Upper lobe of right lung (tissue), 1 donor: ENCODE results near the gene LGR5. TPM values are rescaled to one million over a fixed set of nuclear protein-coding genes. Genes with fewer than 3 reads are reported as not detected.

ENCODE experiments used
- ATAC-seq: fragments of 200-7000 bp; cut with Tn5 transposase; one replicate; pipeline ENCODE4 v1.9.1; 2020; ENCODE audit warnings: mild to moderate bottlenecking, moderate library complexity
- DNase-seq: peaks from one replicate; pipeline ENCODE4 v3.0.0-alpha.2; 2020
- H3K27ac ChIP-seq: fragments of 200-600 bp; one replicate; pipeline ENCODE4 v1.8.0; 2022
- H3K27me3 ChIP-seq: fragments of 200-600 bp; one replicate; pipeline ENCODE4 v1.8.0; 2022; ENCODE audit warnings: mild to moderate bottlenecking
- H3K36me3 ChIP-seq: fragments of 200-600 bp; one replicate; pipeline ENCODE4 v1.8.0; 2022
- H3K4me1 ChIP-seq: fragments of 200-600 bp; one replicate; pipeline ENCODE4 v1.8.0; 2022
- H3K4me3 ChIP-seq: fragments of 200-600 bp; one replicate; pipeline ENCODE4 v1.8.0; 2022; ENCODE audit warnings: mild to moderate bottlenecking
- H3K9me3 ChIP-seq: fragments of 200-600 bp; one replicate; pipeline ENCODE4 v1.8.0; 2022
- intact Hi-C: fragments of 100-400 bp; cut with DNase I; formaldehyde crosslinking; loops from one replicate; pipeline ENCODE4 v1.11.0; 2022
- total RNA-seq: library from RNA; stranded (reverse); fragmentation: NEBNext Ultra II Directional; extraction: Animal tissue kit (Norgen Biotek cat#: 25700); gene quantifications from one replicate; pipeline ENCODE4 v1.2.1, GENCODE V29; 2021
- TF ChIP-seq, protein P1 (sequence below): fragments of 200-600 bp; IDR thresholded peaks from one replicate; pipeline ENCODE4 v1.8.0; 2022; ENCODE audit warnings: antibody characterized with exemption
- donor health status: DM: no; HTN: yes; CAD: no; lungs with severe emphysema.

The LGR5 gene
- total RNA-seq, 1 donor from 2014 or later, result 0.35 TPM

DNA sequence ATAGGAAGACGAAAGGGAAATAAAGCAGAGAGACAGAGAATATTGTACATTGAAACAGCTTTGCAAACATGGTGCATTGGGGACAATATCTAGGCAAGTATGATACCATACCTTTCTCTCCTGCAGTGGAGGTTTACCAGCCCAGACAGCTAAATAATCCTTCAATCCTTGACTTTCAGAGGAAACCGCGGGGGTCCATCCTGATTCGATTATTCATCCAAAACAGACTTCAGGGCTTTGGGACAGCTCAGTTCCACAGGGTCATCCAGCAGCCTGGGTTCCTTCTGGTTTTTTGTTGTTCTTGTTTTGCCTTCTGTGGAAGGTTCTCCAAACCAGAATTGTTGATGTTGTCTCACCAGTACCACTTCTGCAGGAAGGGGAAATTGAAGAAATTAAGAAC lies 81.5 kb downstream of the LGR5 start:
- Histone ChIP-seq H3K27me3 (peaks cover 4% of the 10 kb centered on the region), H3K4me3 (no peak overlapping the region), H3K4me1 (no peaks in the 10 kb centered on the region), H3K9me3 (no peaks in the 10 kb centered on the region), H3K27ac (no peak overlapping the region), H3K36me3 (no peaks in the 10 kb centered on the region)
- DNase-seq (no peak), ATAC-seq (no peak)
- TF ChIP-seq, protein P1, sequence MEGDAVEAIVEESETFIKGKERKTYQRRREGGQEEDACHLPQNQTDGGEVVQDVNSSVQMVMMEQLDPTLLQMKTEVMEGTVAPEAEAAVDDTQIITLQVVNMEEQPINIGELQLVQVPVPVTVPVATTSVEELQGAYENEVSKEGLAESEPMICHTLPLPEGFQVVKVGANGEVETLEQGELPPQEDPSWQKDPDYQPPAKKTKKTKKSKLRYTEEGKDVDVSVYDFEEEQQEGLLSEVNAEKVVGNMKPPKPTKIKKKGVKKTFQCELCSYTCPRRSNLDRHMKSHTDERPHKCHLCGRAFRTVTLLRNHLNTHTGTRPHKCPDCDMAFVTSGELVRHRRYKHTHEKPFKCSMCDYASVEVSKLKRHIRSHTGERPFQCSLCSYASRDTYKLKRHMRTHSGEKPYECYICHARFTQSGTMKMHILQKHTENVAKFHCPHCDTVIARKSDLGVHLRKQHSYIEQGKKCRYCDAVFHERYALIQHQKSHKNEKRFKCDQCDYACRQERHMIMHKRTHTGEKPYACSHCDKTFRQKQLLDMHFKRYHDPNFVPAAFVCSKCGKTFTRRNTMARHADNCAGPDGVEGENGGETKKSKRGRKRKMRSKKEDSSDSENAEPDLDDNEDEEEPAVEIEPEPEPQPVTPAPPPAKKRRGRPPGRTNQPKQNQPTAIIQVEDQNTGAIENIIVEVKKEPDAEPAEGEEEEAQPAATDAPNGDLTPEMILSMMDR, result no peak
- intact Hi-C loops, result no loop called here

DNA sequence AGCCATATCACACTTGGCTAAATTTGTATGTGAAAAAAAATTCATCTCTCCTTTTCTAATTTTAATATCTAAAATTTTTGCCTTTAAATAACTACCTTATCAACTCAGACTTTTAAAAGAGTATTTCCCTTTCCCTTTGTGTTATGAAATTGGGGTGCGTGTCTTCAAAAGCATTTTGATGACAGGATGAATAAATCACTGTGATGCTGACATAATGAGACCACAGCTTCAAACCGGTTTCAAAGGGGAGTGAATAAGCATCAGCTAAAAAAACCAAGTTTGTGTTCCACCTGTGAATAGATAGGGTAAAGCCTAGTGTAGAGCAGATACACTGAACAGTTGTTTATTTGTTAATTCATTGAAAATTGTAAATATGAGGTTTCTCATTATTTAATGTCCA lies 85.0 kb downstream of the LGR5 start:
- DNase-seq (no peak), ATAC-seq (no peak)
- Histone ChIP-seq H3K36me3 (no peaks in the 10 kb centered on the region), H3K27me3 (peaks cover 6% of the 10 kb centered on the region), H3K27ac (no peak overlapping the region), H3K4me1 (no peaks in the 10 kb centered on the region), H3K4me3 (no peak overlapping the region), H3K9me3 (no peaks in the 10 kb centered on the region)
- intact Hi-C loops, result no loop called here
- TF ChIP-seq, protein P1, result no peak

DNA sequence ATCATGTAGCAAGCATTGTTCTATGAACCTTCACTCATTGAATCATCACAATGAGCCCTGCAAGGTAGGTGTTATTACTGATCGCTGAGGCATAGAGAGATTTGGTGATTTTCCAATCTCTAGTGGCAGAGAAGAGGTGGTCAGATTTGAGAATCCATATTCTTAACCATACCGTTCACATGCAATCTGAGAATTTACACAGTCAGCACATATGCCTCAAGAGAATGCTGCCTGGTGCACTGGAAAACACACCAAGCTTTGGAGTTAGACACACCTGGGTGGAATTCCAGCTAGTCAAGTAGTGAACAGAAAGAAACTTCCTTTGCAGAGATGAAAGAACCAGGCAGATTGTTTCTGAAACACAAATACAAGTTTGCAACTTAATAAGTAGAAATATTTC lies 94.1 kb downstream of the LGR5 start:
- no peaks in the 10 kb centered on the region for H3K9me3 ChIP-seq
- H3K4me1 ChIP-seq, result no peaks in the 10 kb centered on the region
- no peak overlapping the region for H3K4me3 ChIP-seq
- DNase-seq, result no peak
- intact Hi-C loops, result no loop called here
- no peak for ATAC-seq
- no peaks in the 10 kb centered on the region for H3K36me3 ChIP-seq
- no peaks in the 10 kb centered on the region for H3K27me3 ChIP-seq
- no peak overlapping the region for H3K27ac ChIP-seq
- TF ChIP-seq, protein P1, result no peak

DNA sequence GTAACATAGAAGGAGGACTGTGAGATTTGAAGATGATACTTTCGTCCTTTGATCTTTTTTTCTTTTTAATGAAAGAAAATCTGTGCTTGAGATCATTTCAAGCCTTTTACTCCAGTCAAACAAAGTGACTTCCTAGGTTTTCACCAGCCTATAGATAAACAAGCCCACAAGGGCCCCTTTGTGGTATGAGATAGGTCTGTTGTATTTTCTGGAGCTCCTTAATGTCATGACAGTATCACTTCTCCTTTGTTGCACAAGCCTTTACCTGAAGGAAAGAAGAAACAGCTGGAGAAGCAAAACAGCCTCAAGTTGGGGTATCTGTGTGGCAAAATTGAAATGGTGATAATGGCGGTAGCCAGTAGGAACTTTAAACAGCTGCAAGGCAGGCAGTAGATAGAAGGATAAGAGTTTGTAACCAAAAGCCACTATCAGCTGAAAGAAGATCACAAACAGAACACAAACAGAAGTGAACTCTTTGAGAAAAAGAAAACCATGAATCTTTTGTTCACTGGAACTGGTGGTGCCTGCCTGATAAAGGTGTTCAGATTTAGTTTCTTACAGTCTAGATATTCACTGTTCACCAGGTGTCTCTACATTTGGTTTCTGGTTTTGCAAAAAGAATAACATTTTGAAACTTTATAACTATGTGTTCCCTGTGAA lies 96.8 kb downstream of the LGR5 start:
- no peaks in the 10 kb centered on the region for H3K27me3 ChIP-seq
- TF ChIP-seq, protein P1, result no peak
- intact Hi-C loops, result no loop called here
- H3K4me3 ChIP-seq, result no peak overlapping the region
- no peak overlapping the region for H3K27ac ChIP-seq
- no peaks in the 10 kb centered on the region for H3K9me3 ChIP-seq
- DNase-seq (no peak), ATAC-seq (no peak)
- H3K4me1 ChIP-seq, result no peaks in the 10 kb centered on the region
- H3K36me3 ChIP-seq, result no peaks in the 10 kb centered on the region

DNA sequence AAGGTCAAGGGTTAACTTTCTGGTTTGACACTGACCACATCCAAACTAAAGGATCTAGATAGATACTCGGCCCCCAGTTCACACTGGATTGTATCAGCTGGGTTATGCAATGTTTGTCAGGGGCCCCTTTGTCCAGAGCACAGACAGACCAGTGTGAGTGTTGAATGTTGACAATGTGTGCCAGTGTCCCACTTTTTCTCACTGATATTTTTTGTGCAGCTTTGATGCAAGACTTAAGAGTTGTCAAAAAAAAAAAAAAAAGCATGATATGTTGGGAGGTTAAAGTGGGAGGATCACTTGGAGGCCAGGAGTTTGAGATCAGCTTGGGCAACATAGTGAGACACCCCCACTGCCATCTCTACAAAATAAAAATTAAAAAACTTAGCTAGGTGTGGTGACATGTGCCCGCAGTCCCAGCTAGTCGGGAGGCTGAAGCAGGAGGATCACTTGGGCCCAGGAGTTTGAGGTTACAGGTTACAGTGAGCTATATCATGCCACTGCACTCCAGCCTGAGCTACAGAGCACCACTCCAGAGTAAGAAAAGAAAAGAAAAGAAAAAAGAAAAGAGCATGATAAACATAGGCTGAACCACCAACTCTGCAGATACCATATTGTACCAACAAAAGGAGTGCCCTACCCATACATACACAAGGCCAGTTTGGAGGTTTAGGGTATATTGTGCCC lies 97.5 kb downstream of the LGR5 start:
- no peaks in the 10 kb centered on the region for H3K36me3 ChIP-seq
- no peaks in the 10 kb centered on the region for H3K9me3 ChIP-seq
- DNase-seq (no peak), ATAC-seq (no peak)
- intact Hi-C loops, result no loop called here
- H3K27ac ChIP-seq, result no peak overlapping the region
- no peak overlapping the region for H3K4me3 ChIP-seq
- H3K27me3 ChIP-seq, result no peaks in the 10 kb centered on the region
- H3K4me1 ChIP-seq, result no peaks in the 10 kb centered on the region
- TF ChIP-seq, protein P1, result no peak
